Kidney epithelial cell (primary cell): ENCODE results near the gene LDLRAD4. TPM values are rescaled to one million over a fixed set of nuclear protein-coding genes. Genes with fewer than 3 reads are reported as not detected.
"Not testable (repeated sequence)": the region's sequence is repeated elsewhere in the genome, so short reads cannot be mapped to it uniquely, and the experiment has no call there.

Experiments
- DNase-seq: peaks from one replicate; pipeline ENCODE4 v3.0.0-alpha.2; 2010; ENCODE audit warnings: low read depth
- H3K27me3 ChIP-seq: 2 replicates; pipeline ENCODE4 v1.6.0; 2011; ENCODE audit warnings: low read length; ENCODE audit not compliant: control insufficient read depth, insufficient read depth
- H3K36me3 ChIP-seq: 2 replicates; pipeline ENCODE4 v1.5.1; 2011; ENCODE audit warnings: low read length; ENCODE audit not compliant: control insufficient read depth, insufficient read depth
- H3K4me3 ChIP-seq: 2 replicates; pipeline ENCODE4 v1.5.1; 2011; ENCODE audit warnings: low read depth, mild to moderate bottlenecking, control low read depth, low read length
- CTCF ChIP-seq: IDR thresholded peaks from 2 replicates; pipeline ENCODE4 v1.5.1; 2011; ENCODE audit warnings: mild to moderate bottlenecking, moderate library complexity, low read length, control low read depth, inconsistent platforms; ENCODE audit not compliant: insufficient read depth, poor library complexity, severe bottlenecking
- total RNA-seq: library from RNA; depleted of rRNA; stranded (reverse); fragments of >200 nt; gene quantifications from 2 replicates; pipeline ENCODE4 v1.2.3, GENCODE V29; 2015

Gene LDLRAD4
- total RNA-seq, 1 donor from 2014 or later: 5.8 TPM

GRCh38 chr18:13260197-13260934, 41.8 kb downstream of the LDLRAD4 start:
- no peak overlapping the region for H3K4me3 ChIP-seq
- H3K27me3 ChIP-seq: no peaks in the 10 kb centered on the region
- DNase-seq: no peak
- H3K36me3 ChIP-seq: no peaks in the 10 kb centered on the region
- TF ChIP-seq CTCF: no peak

GRCh38 chr18:13260935-13261640, 42.5 kb downstream of the LDLRAD4 start:
- Histone ChIP-seq H3K36me3 (no peaks in the 10 kb centered on the region), H3K4me3 (no peak overlapping the region), H3K27me3 (no peaks in the 10 kb centered on the region)
- TF ChIP-seq CTCF: no peak
- DNase-seq: no peak

GRCh38 chr18:13261661-13262357, 43.2 kb downstream of the LDLRAD4 start:
- no peak for TF ChIP-seq CTCF
- Histone ChIP-seq H3K27me3 (no peaks in the 10 kb centered on the region), H3K36me3 (no peaks in the 10 kb centered on the region), H3K4me3 (no peak overlapping the region)
- no peak for DNase-seq

GRCh38 chr18:13262358-13262680, 43.8 kb downstream of the LDLRAD4 start:
- H3K36me3 ChIP-seq, H3K27me3 ChIP-seq: not testable (repeated sequence)

GRCh38 chr18:13262839-13263691, 44.5 kb downstream of the LDLRAD4 start:
- Histone ChIP-seq H3K4me3 (no peak overlapping the region), H3K27me3 (no peaks in the 10 kb centered on the region), H3K36me3 (no peaks in the 10 kb centered on the region)
- no peak for TF ChIP-seq CTCF
- no peak for DNase-seq

More at GRCh38 chr18:13262358-13262680, 43.8 kb downstream of the LDLRAD4 start:
- not testable (repeated sequence) for H3K4me3 ChIP-seq, DNase-seq
